Measurements from ENCODE around the gene ENDOV. TPM values are rescaled to one million over a fixed set of nuclear protein-coding genes. Genes with fewer than 3 reads are reported as not detected.
"Not testable (repeated sequence)": the region's sequence is repeated elsewhere in the genome, so short reads cannot be mapped to it uniquely, and the experiment has no call there.

The ENDOV gene
- total RNA-seq, 3 donors from 2014 or later = 24.1 to 29.7 (median 24.9) TPM

- H3K4me3 ChIP-seq = no peak overlapping the region
- ATAC-seq (no peak), DNase-seq (no peak)
- H3K9me3 ChIP-seq = no peaks in the 10 kb centered on the region
- H3K4me1 ChIP-seq (ENCODE audit: low read depth) = no peaks in the 10 kb centered on the region
- TF ChIP-seq CTCF (IDR thresholded peaks at IDR 0.05) = no peak
- peaks cover 6% of the 10 kb centered on the region for H3K36me3 ChIP-seq (ENCODE audit: low read depth)
- intact Hi-C loops (cut with DNase I, micrococcal nuclease) = no loop called here
Measured at GRCh38 chr17:80394629-80395216, 20.2 kb upstream of the ENDOV start.

GRCh38 chr17:80395402-80396151 is 19.4 kb upstream of the ENDOV start:
- TF ChIP-seq CTCF (IDR thresholded peaks at IDR 0.05) = no peak
- Histone ChIP-seq H3K36me3 (ENCODE audit: low read depth) (no peaks in the 10 kb centered on the region), H3K4me1 (ENCODE audit: low read depth) (no peaks in the 10 kb centered on the region), H3K9me3 (no peaks in the 10 kb centered on the region), H3K4me3 (no peak overlapping the region)
- peak; percentile 18 for ATAC-seq
- DNase-seq = no peak
- intact Hi-C loops (cut with DNase I, micrococcal nuclease) = no loop called here

- no peaks in the 10 kb centered on the region for H3K4me1 ChIP-seq (ENCODE audit: low read depth)
- no peak for DNase-seq
- H3K9me3 ChIP-seq = no peaks in the 10 kb centered on the region
- intact Hi-C loops (cut with DNase I, micrococcal nuclease) = no loop called here
- ATAC-seq = no peak
- H3K4me3 ChIP-seq = no peak overlapping the region
- no peaks in the 10 kb centered on the region for H3K36me3 ChIP-seq (ENCODE audit: low read depth)
- no peak for TF ChIP-seq CTCF (IDR thresholded peaks at IDR 0.05)
Measured at GRCh38 chr17:80396157-80397033, 18.6 kb upstream of the ENDOV start.

GRCh38 chr17:80397034-80397387 is 18.0 kb upstream of the ENDOV start:
- ATAC-seq = no peak
- no peak for TF ChIP-seq CTCF (IDR thresholded peaks at IDR 0.05)
- DNase-seq = no peak
- Histone ChIP-seq H3K4me3 (no peak overlapping the region), H3K36me3 (ENCODE audit: low read depth) (no peaks in the 10 kb centered on the region), H3K4me1 (ENCODE audit: low read depth) (no peaks in the 10 kb centered on the region), H3K9me3 (no peaks in the 10 kb centered on the region)
- intact Hi-C loops (cut with DNase I, micrococcal nuclease) = no loop called here

GRCh38 chr17:80397686-80398085 is 17.3 kb upstream of the ENDOV start:
- DNase-seq = no peak
- H3K36me3 ChIP-seq (ENCODE audit: low read depth) = no peaks in the 10 kb centered on the region
- no peak overlapping the region for H3K4me3 ChIP-seq
- no peak for TF ChIP-seq CTCF (IDR thresholded peaks at IDR 0.05)
- no peak for ATAC-seq
- no peaks in the 10 kb centered on the region for H3K9me3 ChIP-seq
- H3K4me1 ChIP-seq (ENCODE audit: low read depth) = no peaks in the 10 kb centered on the region
- intact Hi-C loops (cut with DNase I, micrococcal nuclease) = no loop called here

- DNase-seq; H3K36me3 ChIP-seq (ENCODE audit: low read depth); H3K4me3 ChIP-seq; ATAC-seq; intact Hi-C loops (cut with DNase I, micrococcal nuclease); H3K9me3 ChIP-seq; H3K4me1 ChIP-seq (ENCODE audit: low read depth): not testable (repeated sequence)
Measured at GRCh38 chr17:80401086-80401485, 13.9 kb upstream of the ENDOV start.

- H3K36me3 ChIP-seq (ENCODE audit: low read depth); ATAC-seq; H3K4me1 ChIP-seq (ENCODE audit: low read depth); DNase-seq; intact Hi-C loops (cut with DNase I, micrococcal nuclease); H3K4me3 ChIP-seq; H3K9me3 ChIP-seq: not testable (repeated sequence)
Measured at GRCh38 chr17:80402102-80402501, 12.9 kb upstream of the ENDOV start.
